ACHN (cell line): ENCODE data around the gene SPATA31D3.
"Not testable (repeated sequence)": the region's sequence is repeated elsewhere in the genome, so short reads cannot be mapped to it uniquely, and the experiment has no call there.

Experiments used
- DNase-seq: peaks from one replicate; pipeline ENCODE4 v3.0.0-alpha.2; 2015
- in situ Hi-C: cut with HindIII; loops from 2 replicates; pipeline ENCODE4 v1.10.0; 2017; ENCODE audit warnings: low sequenced_read_pairs, low pct_ligation_motif_present, low pct_unique_long_range_greater_than_20kb

Gene SPATA31D3

DNA sequence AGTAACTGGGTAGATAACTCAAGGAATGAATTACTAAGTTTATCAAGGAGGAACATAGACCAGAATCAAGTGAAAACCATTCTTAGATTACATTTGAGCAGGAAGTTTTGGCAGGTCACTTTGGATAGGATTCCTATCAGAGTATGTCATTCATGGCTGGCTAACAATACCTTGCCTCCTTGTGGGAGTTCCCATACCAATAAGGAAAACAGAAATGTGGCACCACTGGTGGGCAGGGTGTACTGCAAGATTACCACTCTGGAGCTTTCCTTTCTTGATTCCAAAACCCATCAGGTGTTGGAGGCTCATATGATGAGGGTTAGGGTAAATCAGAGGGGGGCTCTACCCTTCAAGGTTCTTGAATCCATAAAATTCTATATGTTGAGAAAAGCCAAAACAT is 26.7 kb downstream of the SPATA31D3 start:
- in situ Hi-C loops: no loop called here
- no peak for DNase-seq

DNA sequence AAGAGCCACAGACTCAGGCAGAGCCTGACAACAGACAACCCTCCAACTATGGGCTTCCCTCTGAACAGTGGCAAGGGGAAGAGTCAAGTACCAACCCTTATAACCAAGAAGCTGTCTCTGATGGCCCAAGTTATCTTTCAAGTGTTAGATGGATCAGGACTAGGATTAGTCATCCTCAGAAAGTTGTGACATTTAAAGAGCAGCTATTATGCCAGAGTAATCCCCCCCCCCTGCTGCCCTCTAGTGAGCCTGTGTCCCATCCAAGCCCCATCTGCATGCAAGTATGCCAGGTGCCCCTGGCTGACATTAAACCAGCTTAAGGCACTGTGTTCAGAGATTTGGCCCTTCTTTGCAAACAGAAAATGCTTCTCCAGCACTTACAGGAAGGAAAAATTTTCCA is 28.4 kb downstream of the SPATA31D3 start:
- DNase-seq: no peak
- in situ Hi-C loops: no loop called here

DNA sequence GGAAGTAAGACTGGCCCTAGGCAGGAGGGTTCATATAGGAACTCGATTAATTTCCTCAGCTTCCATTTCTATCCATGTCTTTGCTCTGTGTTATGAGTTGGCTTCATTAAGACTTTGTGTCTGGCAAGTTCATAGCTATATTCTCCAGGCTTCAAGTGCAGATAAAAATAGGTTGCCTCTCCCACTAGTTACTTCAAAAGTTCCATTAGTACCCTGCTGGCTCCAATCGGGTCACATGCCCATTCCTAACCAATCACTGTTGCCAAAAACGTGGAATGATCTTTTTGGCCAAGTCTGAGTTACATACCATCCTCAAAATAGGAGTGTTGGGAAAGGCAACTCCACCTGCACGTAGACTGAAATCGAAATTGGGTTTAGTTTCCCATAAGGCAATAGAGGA is 31.5 kb downstream of the SPATA31D3 start:
- in situ Hi-C loops: no loop called here
- DNase-seq: no peak

DNA sequence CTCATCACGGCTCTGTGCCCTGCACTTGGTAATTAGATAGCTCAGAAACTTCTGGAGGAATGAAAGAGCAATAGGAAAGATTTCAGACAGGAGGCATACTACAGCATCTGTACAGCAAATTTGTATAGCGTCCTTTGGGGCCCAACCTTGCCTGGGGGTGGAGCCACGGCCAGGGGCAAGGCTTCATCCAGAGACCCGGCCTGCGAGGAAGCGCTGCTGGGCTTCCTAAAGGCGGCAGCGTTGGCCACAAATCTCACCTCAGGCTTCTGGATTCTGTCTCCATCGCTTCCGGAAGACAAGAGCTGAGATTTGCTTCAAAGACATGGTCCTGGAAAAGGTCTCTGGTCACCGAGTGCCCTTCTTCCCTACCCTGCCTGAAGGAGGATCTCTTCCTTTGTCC is 33.1 kb downstream of the SPATA31D3 start:
- in situ Hi-C loops: no loop called here
- no peak for DNase-seq

DNA sequence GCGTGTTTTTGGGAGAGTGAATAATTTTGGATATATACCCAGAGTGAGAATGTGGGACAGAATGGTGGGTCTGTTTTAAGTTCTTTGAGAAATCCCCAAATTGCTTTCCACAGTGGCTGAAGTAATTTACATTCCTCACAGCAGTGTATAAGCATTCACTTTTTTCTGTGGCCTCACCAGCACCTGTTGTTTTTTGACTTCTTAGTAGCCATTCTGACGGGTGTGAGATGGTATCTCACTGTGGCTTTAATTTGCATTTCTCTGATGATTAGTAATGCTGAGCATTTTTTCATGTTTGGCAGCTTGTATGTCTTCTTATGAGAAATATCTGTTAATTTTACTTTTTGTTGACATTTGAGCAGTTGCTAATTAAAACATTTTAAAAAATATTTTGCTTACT is 35.9 kb downstream of the SPATA31D3 start:
- in situ Hi-C loops: no loop called here
- DNase-seq: no peak

DNA sequence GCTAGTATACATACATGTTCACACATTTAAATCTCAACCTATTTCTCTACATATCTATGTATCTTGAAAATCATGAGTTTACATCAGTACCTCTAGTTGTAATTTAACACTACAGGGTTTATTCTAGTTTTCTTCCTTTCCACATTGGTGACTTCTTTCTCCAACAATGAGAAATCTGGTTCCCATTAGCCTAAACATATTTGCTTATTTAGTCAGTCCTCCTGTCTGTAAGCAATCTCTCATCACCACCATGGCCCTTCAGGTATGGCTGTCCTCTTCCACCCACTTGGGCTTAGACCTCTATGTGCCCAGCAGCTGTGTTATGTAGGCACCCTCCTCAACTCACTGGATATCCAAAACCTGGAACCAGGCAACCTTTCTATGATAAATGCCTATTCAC is 37.3 kb downstream of the SPATA31D3 start:
- in situ Hi-C loops: no loop called here
- DNase-seq: no peak

DNA sequence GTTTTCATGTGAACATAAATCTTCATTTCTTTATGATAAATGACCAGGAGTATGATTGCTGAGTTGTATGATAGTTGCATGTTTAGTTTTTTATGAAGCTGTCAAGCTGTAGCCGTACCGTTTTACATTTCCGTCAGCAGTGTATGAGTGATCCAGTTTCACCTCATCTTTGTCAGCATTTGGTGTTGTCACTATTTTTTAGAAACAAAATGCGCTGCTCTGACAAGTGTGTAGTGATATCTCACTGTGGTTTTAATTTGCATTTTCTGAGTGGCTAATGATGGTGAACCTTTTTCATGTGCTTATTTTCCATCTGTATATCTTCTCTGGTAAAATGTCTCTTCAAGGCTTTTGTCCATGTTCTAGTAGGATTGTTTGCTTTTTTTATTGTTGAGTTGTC is 38.6 kb downstream of the SPATA31D3 start:
- in situ Hi-C loops: no loop called here
- no peak for DNase-seq

DNA sequence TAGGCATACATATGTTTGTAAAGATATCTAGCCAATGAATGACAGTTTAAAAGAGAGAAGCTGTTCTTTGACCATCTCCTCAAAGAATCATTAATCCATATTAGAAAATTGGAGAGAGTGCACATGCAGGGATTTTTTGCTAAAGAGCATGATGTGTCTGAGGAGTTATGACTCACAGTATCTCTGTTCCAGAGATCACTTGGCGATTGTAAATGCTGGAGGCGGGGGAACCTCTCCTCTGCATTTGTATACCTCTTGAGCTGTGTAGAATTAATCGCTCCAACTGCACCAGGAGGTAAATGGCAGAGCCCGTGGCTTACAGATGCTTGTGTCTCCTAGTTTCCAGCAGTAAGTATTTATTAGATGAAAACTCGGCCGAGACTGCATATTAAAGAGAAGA is 41.6 kb downstream of the SPATA31D3 start:
- in situ Hi-C loops: no loop called here
- no peak for DNase-seq

DNA sequence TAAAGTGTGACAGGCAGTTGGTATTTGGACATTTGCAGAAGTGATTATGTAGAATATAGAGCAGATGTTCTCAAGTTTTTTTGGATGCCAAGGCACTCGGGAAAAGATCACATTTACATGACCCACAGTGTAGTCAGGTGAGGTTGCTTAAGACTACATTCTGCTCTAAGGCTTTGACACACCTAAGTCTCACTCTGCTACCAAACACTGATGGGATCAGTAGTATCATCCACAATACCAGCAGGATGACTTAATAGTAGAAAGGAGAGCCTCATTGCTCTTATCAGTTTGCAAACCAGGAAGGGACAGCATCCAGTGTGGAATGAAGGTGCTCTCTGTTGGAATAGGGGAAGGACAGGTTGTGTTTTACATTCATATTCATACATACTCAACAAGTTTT is 42.8 kb downstream of the SPATA31D3 start:
- in situ Hi-C loops: no loop called here
- no peak for DNase-seq

DNA sequence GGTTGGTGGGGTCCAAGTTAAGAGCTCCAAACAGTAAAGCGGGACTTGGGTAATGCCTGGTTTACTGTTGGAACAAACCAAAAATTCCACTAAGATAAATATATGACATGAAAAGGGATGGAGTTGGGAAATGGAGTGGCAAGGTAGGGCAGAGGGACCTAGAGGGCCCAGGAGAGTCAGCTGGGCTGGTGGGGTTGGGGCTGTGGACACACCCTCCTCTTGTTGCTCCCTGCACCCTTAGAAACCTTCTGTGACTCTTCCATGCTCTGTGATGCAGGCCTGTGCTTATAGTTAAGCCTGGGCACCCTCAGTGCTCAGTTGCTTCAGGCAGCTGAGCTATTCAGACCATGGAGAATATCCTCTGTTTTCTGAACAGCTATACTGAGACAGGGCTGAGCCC is 45.2 kb downstream of the SPATA31D3 start, which contains the start of gene SPATA31D1:
Gene SPATA31D1 (plus strand): TSS at position 301 of the 400 bp plus-strand sequence. CDS start 47 bp downstream, at position 348.
- DNase-seq, in situ Hi-C loops: not testable (repeated sequence)

DNA sequence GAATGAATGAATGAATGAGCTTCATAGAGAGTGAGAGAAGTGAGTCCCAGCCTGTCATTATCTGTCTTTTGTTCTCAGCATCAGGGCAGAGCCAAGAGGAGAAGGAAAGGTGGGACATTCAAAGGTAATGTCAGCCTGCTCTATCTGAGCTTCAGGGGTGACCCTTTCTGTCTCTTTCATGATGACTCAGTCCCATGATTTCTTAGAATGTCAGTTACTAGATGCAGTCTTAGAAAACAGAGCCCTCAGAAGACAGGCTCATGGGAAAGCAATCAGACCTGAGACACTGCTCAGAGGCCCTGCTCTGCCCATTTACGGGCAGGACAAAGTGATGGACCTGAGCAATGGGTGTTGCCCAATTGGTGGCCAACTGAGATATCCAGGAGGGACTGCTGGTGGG is 46.4 kb downstream of the SPATA31D3 start:
- in situ Hi-C loops: no loop called here
- DNase-seq: no peak

DNA sequence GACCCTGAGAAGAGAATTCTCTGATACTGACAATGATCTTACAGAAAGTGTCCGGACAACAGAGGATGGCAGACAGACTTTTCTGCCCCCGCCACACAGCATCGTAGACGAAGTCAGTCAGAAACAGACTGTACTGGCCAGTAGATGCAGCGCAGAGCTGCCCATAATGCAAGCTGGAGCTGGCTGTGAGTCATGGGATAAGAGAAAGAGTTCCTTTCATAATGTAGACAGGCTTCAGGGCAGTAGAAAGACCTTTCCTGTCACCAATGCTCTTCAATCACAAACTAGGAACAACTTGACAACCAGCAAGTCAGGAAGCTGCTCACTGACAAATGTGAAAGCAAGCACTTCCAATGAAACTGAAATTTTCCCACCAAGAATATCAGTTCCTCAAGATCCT is 50.4 kb downstream of the SPATA31D3 start:
- in situ Hi-C loops: no loop called here
- no peak for DNase-seq
